Endothelial cell of umbilical vein (primary cell): ENCODE measurements around the gene PCDHGA1. TPM values are rescaled to one million over a fixed set of nuclear protein-coding genes. Genes with fewer than 3 reads are reported as not detected.

ENCODE experiments used
- BruUV-seq: library from RNA; stranded (reverse); fragments of 400-500 nt; replicated peaks from 2 replicates; lab custom pipeline; 2021; lab: Mats Ljungman, UMichigan
- CTCF ChIA-PET: fragments of 300-600, 350-600 bp; sonication (Branson Sonifier 250); formaldehyde crosslinking; loops from one replicate; lab custom pipeline; 2021; ENCODE audit warnings: antibody characterized with exemption, inconsistent platforms; lab: Charles Lee
- POLR2A ChIA-PET: fragments of 300-600, 350-600 bp; sonication (Branson Sonifier 250); formaldehyde crosslinking; loops from one replicate; lab custom pipeline; 2021; ENCODE audit warnings: antibody characterized with exemption, inconsistent platforms; lab: Charles Lee
- DNase-seq: peaks from one replicate; pipeline ENCODE4 v3.0.0-alpha.2; 2011; ENCODE audit warnings: low read depth, low spot score
- FAIRE-seq: peaks from 2 replicates; lab custom pipeline; 2011; peaks lifted over from hg19 to GRCh38; lab: Jason Lieb, UNC
- H2AFZ ChIP-seq: 2 replicates; pipeline ENCODE4 v1.6.0; 2012; ENCODE audit warnings: low read depth, low read length, control low read depth, inconsistent platforms
- H3K27ac ChIP-seq: 2 replicates; pipeline ENCODE4 v1.5.1; 2011; ENCODE audit warnings: low read depth, mild to moderate bottlenecking, control low read depth, low read length, moderate library complexity; ENCODE audit not compliant: insufficient read depth
- H3K27me3 ChIP-seq, 2 experiments: 2 replicates each; pipeline versions ENCODE4 v1.6.0 to v1.6.1; 2011; ENCODE audit warnings: low read length in 2 of 2, mixed read lengths in 1 of 2; ENCODE audit not compliant: control insufficient read depth in 2 of 2, insufficient read depth in 2 of 2
- H3K36me3 ChIP-seq, 2 experiments: 2 replicates in 1 of 2; 3 replicates in 1 of 2; pipeline ENCODE4 v1.5.1; 2011; ENCODE audit warnings: low read length in 2 of 2, mild to moderate bottlenecking in 1 of 2, moderate library complexity in 1 of 2; ENCODE audit not compliant: control insufficient read depth in 2 of 2, insufficient read depth in 2 of 2; ENCODE audit errors: extremely low read depth in 1 of 2
- H3K4me1 ChIP-seq: 3 replicates; pipeline ENCODE4 v1.5.1; 2011; ENCODE audit warnings: mild to moderate bottlenecking, low read length; ENCODE audit not compliant: control insufficient read depth, insufficient read depth; ENCODE audit errors: extremely low read depth
- H3K4me2 ChIP-seq: 2 replicates; pipeline ENCODE4 v1.6.1; 2011; ENCODE audit warnings: low read length, control low read depth, mixed read lengths; ENCODE audit not compliant: insufficient read depth
- H3K4me3 ChIP-seq, 3 experiments: fragments of 200-600 bp in 1 of 3; sonication (generic), shearing (Covaris generic) in 1 of 3; replicated peaks in 1 of 3; 2 replicates each; pipeline ENCODE4 v1.5.1; 2011 to 2016; ENCODE audit warnings: control low read depth in 3 of 3, low read length in 3 of 3, mild to moderate bottlenecking in 2 of 3, inconsistent platforms in 1 of 3, low read depth in 1 of 3, moderate library complexity in 1 of 3; ENCODE audit not compliant: insufficient read depth in 1 of 3
- H3K79me2 ChIP-seq: 2 replicates; pipeline ENCODE4 v1.6.0; 2012; ENCODE audit warnings: low read length, inconsistent platforms; ENCODE audit not compliant: control insufficient read depth, insufficient read depth
- H3K9ac ChIP-seq: replicated peaks from 2 replicates; pipeline ENCODE3; 2011; ENCODE audit warnings: low read length, control low read depth; ENCODE audit not compliant: insufficient read depth; ENCODE audit errors: extremely low read depth
- H3K9me1 ChIP-seq: replicated peaks from 3 replicates; pipeline ENCODE4 v1.6.0; 2011; ENCODE audit warnings: mild to moderate bottlenecking, low read length; ENCODE audit not compliant: control insufficient read depth, insufficient read depth; ENCODE audit errors: extremely low read depth
- H3K9me3 ChIP-seq: replicated peaks from 2 replicates; pipeline ENCODE4 v1.5.1; 2012; ENCODE audit warnings: low read length, inconsistent platforms; ENCODE audit not compliant: control insufficient read depth, insufficient read depth
- H4K20me1 ChIP-seq: replicated peaks from 2 replicates; pipeline ENCODE3; 2011; ENCODE audit warnings: mild to moderate bottlenecking, low read length; ENCODE audit not compliant: control insufficient read depth, insufficient read depth; ENCODE audit errors: extremely low read depth
- CTCF ChIP-seq, 2 donors: IDR thresholded peaks; 1 replicate in 1 of 2; 2 replicates in 1 of 2; pipeline ENCODE4 v1.5.1; 2011; ENCODE audit warnings: low read length in 2 of 2, mild to moderate bottlenecking in 2 of 2, moderate library complexity in 2 of 2, control low read depth in 1 of 2, inconsistent platforms in 1 of 2, low read depth in 1 of 2; ENCODE audit not compliant: insufficient read depth in 1 of 2; ENCODE audit errors: extremely low read depth in 1 of 2
- EZH2 ChIP-seq: IDR thresholded peaks from 2 replicates; pipeline ENCODE4 v1.6.1; 2012; ENCODE audit warnings: borderline replicate concordance, low read depth, mild to moderate bottlenecking, moderate library complexity, low read length, inconsistent platforms; ENCODE audit not compliant: severe bottlenecking
- FOS ChIP-seq: IDR thresholded peaks from 2 replicates; pipeline ENCODE4 v1.6.1; 2011; ENCODE audit warnings: mild to moderate bottlenecking, low read length, moderate library complexity, borderline replicate concordance; ENCODE audit not compliant: insufficient read depth
- GATA2 ChIP-seq: IDR thresholded peaks from 2 replicates; pipeline ENCODE4 v1.7.0; 2011; ENCODE audit warnings: low read depth, mild to moderate bottlenecking, moderate library complexity, mixed read lengths, low read length; ENCODE audit not compliant: insufficient read length, insufficient read depth
- JUN ChIP-seq: IDR thresholded peaks from 2 replicates; pipeline ENCODE4 v1.6.1; 2011; ENCODE audit warnings: borderline replicate concordance, low read depth; ENCODE audit not compliant: insufficient read length, insufficient read depth
- MAX ChIP-seq: IDR thresholded peaks from 2 replicates; pipeline ENCODE4 v1.6.1; 2011; ENCODE audit not compliant: insufficient read depth, insufficient read length
- MYC ChIP-seq: IDR thresholded peaks from one replicate; pipeline ENCODE4 v1.6.1; 2011; ENCODE audit warnings: mild to moderate bottlenecking, low read depth, low read length
- POLR2A ChIP-seq: IDR thresholded peaks from 2 replicates; pipeline ENCODE4 v1.6.1; 2012; ENCODE audit warnings: low read depth, mild to moderate bottlenecking, control low read depth, low read length
- POLR2AphosphoS5 ChIP-seq: IDR thresholded peaks from 2 replicates; pipeline ENCODE4 v1.6.1; 2012; ENCODE audit warnings: low read depth, mild to moderate bottlenecking, control low read depth, low read length, moderate library complexity; ENCODE audit not compliant: insufficient read depth
- dilution Hi-C: fragments of 300-500 bp; cut with MboI; formaldehyde crosslinking; loops from one replicate; pipeline ENCODE4 v1.15.0; 2019; ENCODE audit warnings: low sequenced_read_pairs; ENCODE audit not compliant: extremely low pct_ligation_motif_present
- intact Hi-C: fragments of 100-400 bp; cut with micrococcal nuclease; formaldehyde crosslinking; loops from one replicate; pipeline ENCODE4 v1.10.0; 2022
- polyA plus RNA-seq, 4 experiments: library from polyadenylated mRNA; depleted of rRNA in 3 of 4; stranded (reverse) in 3 of 4; unstranded in 1 of 4; fragments of >200 nt; gene quantifications; 2 replicates each; pipeline versions ENCODE4 v1.2.1 to v1.2.3, GENCODE V29; 2011 to 2012; ENCODE audit warnings: missing spikeins in 1 of 4
- total RNA-seq: library from RNA; stranded (reverse); gene quantifications from 2 replicates; pipeline ENCODE4 v1.2.3, GENCODE V29; 2021

PCDHGA1 gene
- total and polyA plus RNA-seq, 2 donors (not counting 3 experiments of a cell fraction or from before 2014, with no cell fraction given) = 0.22 to 0.44 TPM

DNA sequence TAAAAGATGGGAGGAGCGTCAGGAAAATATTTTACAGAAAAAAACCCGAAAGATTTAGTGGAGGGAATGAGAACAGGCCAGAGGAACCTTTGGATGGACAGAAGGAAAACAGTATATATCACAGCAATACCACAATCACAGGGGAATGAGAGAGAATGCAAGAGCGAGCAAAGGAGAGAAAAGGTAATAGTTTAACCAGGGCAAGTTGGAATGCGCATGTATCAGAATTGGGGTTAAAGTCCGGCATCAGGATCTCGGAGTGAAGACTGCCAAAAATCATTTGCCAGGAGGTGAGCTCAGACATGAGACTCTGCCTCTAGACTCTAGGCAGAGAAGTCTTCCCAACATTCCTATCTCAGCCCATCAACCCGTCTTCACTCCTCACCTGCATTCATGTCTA lies 195.3 kb downstream of the PCDHGA1 start:
- BruUV-seq = no TSS peak
- Histone ChIP-seq H3K9me1 (no peaks in the 10 kb centered on the region), H3K27ac (no peak overlapping the region), H3K4me2 (no peak overlapping the region), H2AFZ (no peak overlapping the region), H3K9ac (no peak overlapping the region), H3K9me3 (no peaks in the 10 kb centered on the region), H3K36me3 (peaks cover 8 to 16% of the 10 kb centered on the region in 2 experiments), H3K4me3 (no peak overlapping the region), H3K79me2 (no peaks in the 10 kb centered on the region), H3K27me3 (no peaks in the 10 kb centered on the region), H4K20me1 (no peaks in the 10 kb centered on the region), H3K4me1 (peaks cover 27% of the 10 kb centered on the region)
- POLR2A ChIA-PET = interaction anchor here (0.7 kb wide), 1 partner anchor 112 kb away, joined by 3 read pairs; the partner anchor contains the start of gene PCDHGA10
- no peak for FAIRE-seq
- dilution Hi-C loops (no loop called here), intact Hi-C loops (no loop called here)
- no peak for DNase-seq
- CTCF ChIA-PET = interaction anchor here (0.8 to 10.9 kb wide), 8 partner anchors 11 to 108 kb away, joined by 3 to 308 read pairs (median 40); partner anchors contain the start of genes PCDHGA11, PCDHGA12, PCDHGB7 and PCDHGC3
- TF ChIP-seq MAX (no peak), POLR2AphosphoS5 (no peak)

GRCh38 chr5:141527426-141527825 lies 197.1 kb downstream of the PCDHGA1 start:
- Histone ChIP-seq H4K20me1 (no peaks in the 10 kb centered on the region), H3K9ac (no peak overlapping the region), H3K4me3 (no peak overlapping the region), H3K27me3 (no peaks in the 10 kb centered on the region), H3K4me1 (peaks cover 12% of the 10 kb centered on the region), H3K36me3 (peaks cover 8 to 16% of the 10 kb centered on the region in 2 experiments), H3K9me3 (no peaks in the 10 kb centered on the region), H3K79me2 (no peaks in the 10 kb centered on the region), H3K4me2 (no peak overlapping the region), H2AFZ (no peak overlapping the region), H3K27ac (no peak overlapping the region), H3K9me1 (no peaks in the 10 kb centered on the region)
- TF ChIP-seq JUN = no peak
- TF ChIP-seq POLR2AphosphoS5 = no peak
- TF ChIP-seq EZH2 = no peak
- no peak for TF ChIP-seq FOS
- TF ChIP-seq POLR2A = no peak
- no peak for TF ChIP-seq MAX
- no peak for TF ChIP-seq MYC
- no peak for TF ChIP-seq GATA2
- no peak for TF ChIP-seq CTCF (IDR thresholded peaks at IDR 0.05; ENCODE audit: extremely low read depth in 1 of 2, insufficient read depth in 1 of 2, low read depth in 1 of 2, low read length in 2 of 2)
- DNase-seq = no peak
- intact Hi-C loops (no loop called here), dilution Hi-C loops (no loop called here)
- no TSS peak for BruUV-seq
- POLR2A ChIA-PET = interaction anchor here (0.7 kb wide), 1 partner anchor 14 kb away, joined by 3 read pairs; no protein-coding TSS in a partner anchor
- no peak for FAIRE-seq
- CTCF ChIA-PET = interaction anchor here (0.7 to 10.9 kb wide), 8 partner anchors 14 to 125 kb away, joined by 3 to 308 read pairs (median 5); partner anchors contain the start of genes PCDHGA11, PCDHGA12, PCDHGA9 and PCDHGB7
